Stimulated activated CD8-positive, alpha-beta memory T cell treated with anti-CD3 and anti-CD28 coated beads, Interleukin-7, amount 100 ng/mL, for 4 hours (primary cell): ENCODE results near the gene GUCA2A.

Source experiments
- DNase-seq, 2 donors: peaks; one replicate each; pipeline ENCODE4 v3.0.0-alpha.2; 2020; ENCODE audit warnings: low read depth in 2 of 2

GUCA2A gene

DNA sequence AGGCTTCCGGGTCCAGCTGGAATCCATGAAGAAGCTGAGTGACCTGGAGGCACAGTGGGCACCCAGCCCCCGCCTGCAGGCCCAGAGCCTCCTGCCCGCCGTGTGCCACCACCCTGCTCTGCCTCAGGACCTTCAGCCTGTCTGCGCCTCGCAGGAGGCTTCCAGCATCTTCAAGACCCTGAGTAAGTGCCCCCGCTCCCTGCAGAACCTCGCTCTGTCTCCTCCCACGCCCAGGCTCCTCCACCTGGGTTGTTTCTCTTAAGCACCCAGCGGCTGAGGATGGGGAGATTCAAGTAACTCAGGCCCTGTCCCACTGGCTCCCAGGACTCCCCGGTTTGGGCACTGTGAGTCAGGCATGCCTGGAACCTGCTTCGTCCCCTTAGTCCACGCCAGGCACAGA is 9.9 kb downstream of the GUCA2A start:
- no peak for DNase-seq

DNA sequence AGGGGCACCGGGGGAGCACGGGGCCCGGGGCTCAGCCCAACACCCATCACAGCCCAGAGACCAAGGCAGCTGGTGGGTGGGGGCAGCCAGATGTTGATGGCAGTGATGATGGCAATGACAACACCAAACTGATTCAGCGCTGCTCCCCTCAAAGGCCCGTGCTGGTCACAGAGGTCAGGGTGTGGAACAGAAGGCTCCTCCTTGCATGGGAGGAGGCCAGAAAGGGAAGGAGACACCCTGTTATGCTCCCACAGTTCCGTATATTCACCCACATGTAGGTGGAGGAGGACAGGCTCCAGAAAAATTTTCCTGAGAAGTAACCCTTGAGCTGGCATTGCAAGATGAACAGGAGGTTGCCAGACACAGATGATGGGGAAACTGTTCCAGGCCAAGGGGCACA is 10.9 kb downstream of the GUCA2A start:
- no peak for DNase-seq

GRCh38 chr1:42152907-42153600 is 11.5 kb downstream of the GUCA2A start, which contains the start of gene GUCA2B:
GUCA2B (plus strand) TSS chr1:42153410; CDS start chr1:42153451, 41 bp downstream.
- DNase-seq = no peak

DNA sequence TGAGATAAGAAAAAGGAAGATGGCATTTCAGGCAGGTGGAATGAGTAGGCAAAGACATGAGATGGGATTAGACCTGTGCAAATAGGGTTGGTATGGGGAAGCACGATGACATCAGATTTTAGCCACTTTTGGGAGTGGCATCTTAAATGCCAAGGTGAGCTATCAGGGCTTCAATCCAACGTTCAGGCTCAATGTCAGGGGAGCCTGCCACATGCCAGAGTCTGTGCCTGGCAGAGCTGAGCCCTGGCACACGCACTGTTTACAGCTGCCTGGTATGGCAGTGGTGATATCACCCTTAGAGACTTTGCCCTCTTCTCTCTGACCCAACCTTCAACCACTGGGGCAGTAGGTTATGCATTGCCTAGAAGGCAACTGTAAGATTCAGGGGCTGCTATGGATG is 12.4 kb downstream of the GUCA2A start:
- DNase-seq = no peak

DNA sequence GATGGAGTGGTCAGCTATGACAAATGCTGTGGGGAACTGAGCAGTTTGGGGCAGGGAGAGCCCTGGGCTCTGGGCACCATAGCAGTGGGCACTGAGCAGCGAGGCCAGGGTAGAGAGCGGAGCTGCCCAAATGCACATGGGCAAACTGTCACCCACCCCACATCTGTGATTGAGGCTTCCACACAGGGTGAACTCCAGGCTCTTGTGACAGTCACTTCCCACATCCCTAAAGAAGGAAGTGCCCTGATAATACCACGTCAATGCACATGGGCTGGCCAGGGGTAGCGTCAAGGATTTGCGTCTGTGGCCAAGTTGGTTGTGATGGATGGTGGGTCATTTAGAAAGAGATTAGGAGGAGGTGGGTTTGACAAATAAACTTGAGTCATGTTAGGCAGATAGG is 13.9 kb downstream of the GUCA2A start:
- DNase-seq = no peak

- DNase-seq = no peak
Measured at GRCh38 chr1:42148166-42148565, 16.4 kb downstream of the GUCA2A start.

DNA sequence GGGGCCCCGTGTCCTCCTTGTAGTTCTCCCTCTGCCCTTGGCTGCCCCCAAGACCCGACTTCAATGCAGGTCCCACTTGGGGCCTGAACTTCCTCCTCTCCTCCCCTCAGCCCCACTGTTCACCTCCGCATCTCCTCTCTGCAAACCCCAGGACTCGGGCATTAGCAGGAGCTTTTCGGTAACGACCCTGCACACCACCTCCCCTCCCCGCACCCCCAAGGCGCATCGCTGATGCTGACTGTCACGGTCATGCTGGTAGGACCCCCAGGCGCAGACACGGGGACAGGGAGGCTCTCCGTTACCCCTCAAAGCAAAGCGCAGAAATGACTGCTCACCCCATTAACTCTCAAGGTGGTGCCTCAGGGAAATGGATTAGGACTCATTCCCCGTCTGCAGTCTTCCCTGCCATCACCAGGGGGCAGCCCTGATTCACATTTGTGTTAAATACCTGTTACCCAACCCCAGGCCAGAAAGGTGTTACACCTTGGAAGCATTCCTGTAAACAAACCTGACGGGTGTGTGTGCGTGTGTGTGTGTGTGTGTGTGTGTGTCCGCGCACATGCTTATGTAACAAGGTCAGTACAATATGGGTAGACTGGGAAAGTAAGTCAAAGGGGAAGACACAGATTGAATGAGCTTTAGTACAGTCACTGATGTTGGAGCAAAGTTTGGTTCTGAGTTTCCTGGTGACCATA is 17.8 kb downstream of the GUCA2A start:
- DNase-seq = peak; percentile 34 to 36

DNA sequence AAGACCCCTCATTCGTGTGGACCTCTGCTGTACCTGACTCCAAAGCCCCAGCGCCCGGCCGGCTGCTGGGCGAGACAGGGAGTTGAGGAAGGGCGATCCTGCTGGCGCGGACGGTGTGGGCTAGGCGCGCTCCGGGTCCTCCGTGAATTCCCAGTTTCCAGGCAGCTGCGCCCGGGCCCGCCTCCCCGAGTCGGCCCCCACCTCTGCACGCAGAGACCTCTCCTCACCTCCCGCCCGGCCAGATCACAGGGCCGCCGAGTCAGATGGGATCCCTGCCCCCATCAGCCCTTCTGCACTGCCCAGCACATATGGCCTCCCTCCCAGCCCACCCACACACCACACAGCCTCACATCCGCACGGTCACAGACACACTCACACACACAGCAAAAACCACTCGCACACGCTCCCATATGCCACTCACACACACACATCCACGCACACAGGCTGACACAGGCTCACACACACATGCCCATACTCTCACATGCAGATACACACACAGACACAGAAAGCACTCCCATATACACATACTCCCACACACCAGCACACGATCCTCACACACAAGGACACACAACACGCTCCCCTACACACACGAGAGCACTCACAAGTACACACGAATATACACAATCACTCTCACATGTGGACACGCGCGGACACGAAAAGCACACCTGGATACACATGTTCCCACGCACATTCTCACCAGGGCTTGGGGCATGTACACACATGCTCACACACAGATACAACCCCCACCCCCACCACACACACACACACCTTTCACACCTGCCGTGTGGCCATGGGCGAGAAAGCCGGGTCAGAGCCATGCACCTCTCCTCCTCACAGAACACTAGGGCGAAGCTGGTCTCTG is 18.6 kb downstream of the GUCA2A start:
- DNase-seq = no peak

- no peak for DNase-seq
Measured at GRCh38 chr1:42145389-42145716, 19.2 kb downstream of the GUCA2A start.

DNA sequence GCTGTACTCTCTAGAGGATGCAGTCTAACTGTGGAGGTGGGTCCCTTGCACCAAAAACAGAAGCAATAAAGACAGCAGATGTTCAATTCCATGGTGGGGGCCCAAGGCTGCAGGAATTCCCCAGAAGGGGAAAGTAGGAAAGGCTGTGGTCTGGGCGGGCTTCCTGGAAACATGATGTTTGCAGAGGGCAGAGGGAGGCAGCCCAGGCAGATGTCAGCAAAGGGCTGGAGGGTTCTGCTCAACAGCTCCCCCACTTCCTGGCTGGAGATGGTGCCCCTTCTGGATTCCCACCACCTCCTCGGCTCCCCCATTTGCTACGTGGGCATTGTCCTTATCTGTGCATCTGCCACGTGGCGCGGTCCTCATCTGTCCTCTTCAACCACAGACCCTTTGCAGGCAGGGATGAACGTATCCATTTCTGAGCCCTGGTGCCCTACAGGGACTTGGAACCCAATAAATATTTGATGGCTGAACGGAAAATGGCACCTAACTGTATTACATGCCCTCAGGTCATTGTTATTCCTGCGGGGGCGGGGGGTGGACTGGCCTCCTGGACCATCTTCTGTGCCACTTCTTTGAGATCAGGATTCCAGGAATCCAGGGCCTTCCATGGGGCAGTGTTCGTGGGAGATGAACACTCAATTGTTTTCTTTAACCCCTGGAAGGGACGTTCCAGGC is 19.7 kb downstream of the GUCA2A start:
- DNase-seq = no peak

- DNase-seq = no peak
Measured at GRCh38 chr1:42143896-42144710, 20.4 kb downstream of the GUCA2A start.

- no peak for DNase-seq
Measured at GRCh38 chr1:42142894-42143675, 21.5 kb downstream of the GUCA2A start.

DNA sequence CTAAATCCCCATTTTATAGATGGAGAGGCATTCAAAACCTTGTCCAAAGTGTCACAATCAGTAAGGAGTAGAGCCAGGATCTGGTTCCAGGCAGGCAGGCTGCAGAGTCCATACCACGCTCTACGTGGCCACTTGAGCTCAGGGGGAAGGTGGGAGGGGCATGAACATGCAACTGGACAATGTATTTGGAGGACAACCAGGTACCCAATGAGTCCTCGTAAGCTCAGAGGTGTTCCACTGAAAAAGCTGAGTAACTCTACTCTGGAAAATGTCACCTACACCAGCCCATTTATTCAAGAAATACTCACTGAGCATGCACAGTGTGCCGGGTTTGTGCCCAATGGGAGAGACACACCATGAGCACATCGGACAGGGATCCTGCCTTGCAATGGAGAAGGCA is 22.6 kb downstream of the GUCA2A start:
- no peak for DNase-seq

DNA sequence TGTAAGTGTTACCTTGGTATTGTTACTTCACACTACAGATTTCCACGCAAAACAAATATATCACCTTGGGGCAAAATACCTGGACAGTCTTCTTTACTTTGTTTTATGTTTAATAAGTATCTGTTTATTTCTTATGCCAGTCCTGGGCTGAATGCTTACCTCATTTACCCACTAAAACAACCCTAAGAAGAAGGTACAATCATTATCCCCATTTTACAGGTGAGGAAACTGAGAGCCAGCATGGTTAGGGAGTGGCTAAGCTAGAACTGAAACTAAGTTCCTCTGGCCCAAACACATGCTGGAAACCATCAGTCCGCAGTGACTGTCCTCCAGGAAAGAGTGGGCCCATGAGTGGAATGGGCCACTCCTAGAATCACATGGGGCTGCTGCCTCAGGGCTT is 24.4 kb downstream of the GUCA2A start:
- no peak for DNase-seq

DNA sequence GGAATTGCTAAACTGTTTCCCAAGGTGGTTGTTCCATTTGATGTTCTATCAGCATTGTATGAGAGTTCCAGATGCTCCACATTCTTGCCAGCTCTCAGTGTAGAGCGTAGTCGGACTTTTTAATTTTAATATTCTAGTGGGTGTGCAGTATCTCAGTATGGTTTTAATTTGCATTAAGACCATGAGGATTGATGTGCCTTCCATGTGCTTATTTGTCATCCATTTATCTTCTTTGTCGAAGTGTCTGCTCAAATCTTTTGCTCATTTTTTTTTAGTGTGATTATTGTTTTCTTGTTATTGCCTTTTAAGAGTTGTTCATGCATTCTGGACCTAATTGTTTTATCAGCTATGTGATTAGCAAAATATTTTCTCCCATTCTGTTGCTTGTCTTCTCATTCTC is 25.1 kb downstream of the GUCA2A start:
- DNase-seq = no peak

DNA sequence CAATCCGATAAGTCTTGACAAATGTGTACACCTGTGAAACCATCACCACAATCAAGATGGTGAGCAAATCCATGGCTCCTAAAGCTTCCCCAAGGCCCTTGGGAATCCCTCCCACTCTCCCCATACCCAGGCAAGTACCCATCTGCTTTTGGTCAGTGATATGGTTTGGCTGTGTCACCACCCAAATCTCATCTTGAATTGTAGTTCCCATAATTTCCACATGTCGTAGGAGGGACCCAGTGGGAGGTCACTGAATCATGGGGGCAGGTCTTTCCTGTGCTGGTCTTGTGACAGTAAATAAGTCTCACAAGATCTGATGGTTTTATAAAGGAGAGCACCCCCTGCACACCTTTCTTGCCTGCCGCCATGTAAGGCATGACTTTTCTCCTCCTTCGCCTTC is 26.0 kb downstream of the GUCA2A start:
- DNase-seq = no peak

DNA sequence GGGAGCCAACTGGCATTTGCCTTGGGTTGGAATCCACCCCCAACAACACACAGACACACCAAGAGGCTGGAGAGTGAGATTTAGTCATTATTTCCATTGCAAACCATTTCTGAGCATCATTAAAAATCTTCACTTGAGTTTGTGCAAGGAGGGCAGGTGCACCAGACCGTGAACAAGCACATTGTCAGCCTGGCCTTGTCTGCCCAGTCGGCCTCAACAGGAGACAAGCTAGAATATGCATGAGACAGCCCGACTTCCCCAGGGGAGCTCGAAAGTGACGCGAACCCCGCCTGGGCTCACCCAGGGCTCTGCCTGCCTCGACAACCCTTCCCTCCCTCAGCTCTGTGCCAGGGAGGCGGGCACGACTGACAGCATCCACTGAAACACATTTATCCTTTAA is 26.8 kb downstream of the GUCA2A start:
- DNase-seq = no peak

GRCh38 chr1:42136466-42136865 is 28.1 kb downstream of the GUCA2A start:
- DNase-seq = no peak

DNA sequence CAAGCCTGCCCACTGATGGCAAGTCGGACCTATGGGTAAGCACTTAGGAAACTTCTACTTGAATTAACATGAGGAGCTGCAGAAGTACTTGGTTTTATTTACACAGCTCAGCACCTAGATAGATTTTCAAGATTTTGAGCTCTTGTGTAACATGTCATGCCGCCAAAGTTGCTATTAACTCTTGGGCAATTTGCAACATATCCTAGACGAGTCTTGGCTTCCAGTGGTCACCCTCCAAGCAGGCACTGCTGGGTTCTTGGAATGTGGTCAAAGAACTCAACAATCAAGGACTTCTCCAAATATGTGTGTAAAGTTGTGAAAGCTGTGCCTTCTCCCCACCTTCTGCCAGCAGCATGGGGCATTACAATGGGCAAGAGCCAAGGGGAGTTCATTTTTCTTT is 29.1 kb downstream of the GUCA2A start:
- no peak for DNase-seq

DNA sequence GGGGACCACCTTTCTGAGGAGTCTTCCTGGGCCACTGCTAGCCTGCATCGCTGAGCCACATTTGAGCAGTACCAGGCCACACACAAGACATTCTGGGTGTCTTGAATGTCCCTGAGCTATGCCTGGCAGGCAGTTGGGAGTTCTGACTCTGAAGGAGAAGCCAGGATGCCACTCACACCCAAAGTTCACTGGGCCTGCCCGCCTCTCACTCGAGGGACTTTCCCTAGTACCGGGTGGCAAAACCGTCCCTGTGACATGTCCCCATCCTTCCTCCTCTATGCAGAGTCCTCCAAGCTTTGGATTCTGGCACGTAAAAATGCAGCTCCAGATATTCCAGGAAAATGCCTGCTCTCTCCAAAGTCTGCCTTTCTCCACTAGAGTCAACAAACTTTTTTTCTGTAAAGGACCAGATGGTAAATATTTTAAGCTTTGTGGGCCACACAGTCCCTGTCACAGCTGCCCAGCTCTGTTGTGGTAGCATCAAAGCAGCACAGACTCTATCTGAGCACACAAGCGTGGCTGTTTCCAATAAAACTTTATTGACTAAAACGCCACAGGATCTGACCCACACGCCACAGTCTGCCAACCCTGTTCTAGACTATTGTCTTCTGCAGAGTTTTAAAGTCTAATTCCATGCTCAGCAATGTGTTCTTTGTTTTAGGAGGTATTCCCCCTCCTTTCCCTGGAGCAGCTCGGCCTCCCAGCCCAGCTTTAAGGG is 30.6 kb downstream of the GUCA2A start:
- DNase-seq = no peak
